ENCODE results near the gene UPK1A.

Gene UPK1A

GRCh38 chr19:35666251-35666913, at the start of gene UPK1A:
Gene UPK1A, plus strand, starts transcription at chr19:35666517. Its CDS starts 296 bp downstream, at chr19:35666813.
- no peak for DNase-seq (ENCODE audit: low spot score)

GRCh38 chr19:35618857-35619256, 47.5 kb upstream of the UPK1A start:
- no peak for DNase-seq (ENCODE audit: low spot score)

- no peak for DNase-seq (ENCODE audit: low spot score)
These were observed 46.9 kb upstream of the UPK1A start for GRCh38 chr19:35619290-35619923.

- no peak for DNase-seq (ENCODE audit: low spot score)
These were observed 46.3 kb upstream of the UPK1A start for GRCh38 chr19:35620001-35620400.

- no peak for DNase-seq (ENCODE audit: low spot score)
These were observed 44.6 kb upstream of the UPK1A start for GRCh38 chr19:35621708-35622107.

- DNase-seq (ENCODE audit: low spot score), result no peak
These were observed 43.6 kb upstream of the UPK1A start for GRCh38 chr19:35622750-35623149.

GRCh38 chr19:35623327-35624010, 42.8 kb upstream of the UPK1A start:
- no peak for DNase-seq (ENCODE audit: low spot score)

- DNase-seq (ENCODE audit: low spot score), result no peak
These were observed 38.1 kb upstream of the UPK1A start for GRCh38 chr19:35628264-35628564.

- peak; percentile 98 for DNase-seq (ENCODE audit: low spot score)
These were observed 37.6 kb upstream of the UPK1A start, which contains the start of gene RBM42 for GRCh38 chr19:35628565-35629331. Gene RBM42, plus strand, starts transcription at chr19:35629036. Its CDS starts 118 bp downstream, at chr19:35629154.

GRCh38 chr19:35629332-35629633, 37.0 kb upstream of the UPK1A start:
- no peak for DNase-seq (ENCODE audit: low spot score)

GRCh38 chr19:35633727-35634440, 32.4 kb upstream of the UPK1A start:
- DNase-seq (ENCODE audit: low spot score), result no peak

GRCh38 chr19:35636651-35637050, 29.7 kb upstream of the UPK1A start:
- no peak for DNase-seq (ENCODE audit: low spot score)

GRCh38 chr19:35637165-35637564, 29.2 kb upstream of the UPK1A start:
- no peak for DNase-seq (ENCODE audit: low spot score)

GRCh38 chr19:35639321-35639639, 27.0 kb upstream of the UPK1A start:
- DNase-seq (ENCODE audit: low spot score), result no peak

- DNase-seq (ENCODE audit: low spot score), result no peak
These were observed 26.5 kb upstream of the UPK1A start for GRCh38 chr19:35639863-35640262.

- no peak for DNase-seq (ENCODE audit: low spot score)
These were observed 24.7 kb upstream of the UPK1A start, which contains the start of gene ETV2 for GRCh38 chr19:35641515-35642151. Gene ETV2, plus strand, starts transcription at chr19:35641745. Its CDS starts 716 bp downstream, at chr19:35642461.

GRCh38 chr19:35642312-35642711, 24.0 kb upstream of the UPK1A start:
- no peak for DNase-seq (ENCODE audit: low spot score)

GRCh38 chr19:35642798-35643254, 23.5 kb upstream of the UPK1A start:
- no peak for DNase-seq (ENCODE audit: low spot score)

GRCh38 chr19:35643255-35644205, 22.8 kb upstream of the UPK1A start:
- peak; percentile 82 for DNase-seq (ENCODE audit: low spot score)

- peak; percentile 93 for DNase-seq (ENCODE audit: low spot score)
These were observed 21.9 kb upstream of the UPK1A start for GRCh38 chr19:35644206-35644986.

All from LoVo (cell line).